Osteocyte (in vitro differentiated cells): ENCODE data around the gene DIABLO. TPM values are rescaled to one million over a fixed set of nuclear protein-coding genes. Genes with fewer than 3 reads are reported as not detected.

ENCODE experiments used
- DNase-seq: peaks from one replicate; pipeline ENCODE4 v3.0.0; 2021; ENCODE audit warnings: mixed read lengths; ENCODE audit not compliant: unreplicated experiment; ENCODE audit errors: extremely low spot score
- H3K27ac Mint-ChIP-seq: one replicate; pipeline ENCODE4 v1.8.0; 2021; ENCODE audit warnings: mild to moderate bottlenecking, mixed read lengths; ENCODE audit not compliant: unreplicated experiment
- H3K27me3 Mint-ChIP-seq: one replicate; pipeline ENCODE4 v1.8.0; 2021; ENCODE audit warnings: mixed read lengths; ENCODE audit not compliant: unreplicated experiment
- H3K36me3 Mint-ChIP-seq: one replicate; pipeline ENCODE4 v1.8.0; 2021; ENCODE audit warnings: mixed read lengths; ENCODE audit not compliant: unreplicated experiment
- H3K4me1 Mint-ChIP-seq: one replicate; pipeline ENCODE4 v1.8.0; 2021; ENCODE audit warnings: mixed read lengths; ENCODE audit not compliant: unreplicated experiment
- H3K4me3 Mint-ChIP-seq: one replicate; pipeline ENCODE4 v1.8.0; 2021; ENCODE audit warnings: mild to moderate bottlenecking, moderate library complexity, mixed read lengths; ENCODE audit not compliant: unreplicated experiment
- H3K9me3 Mint-ChIP-seq: one replicate; pipeline ENCODE4 v1.8.0; 2021; ENCODE audit warnings: mixed read lengths; ENCODE audit not compliant: unreplicated experiment
- total RNA-seq: library from RNA; stranded (reverse); gene quantifications from 2 replicates; pipeline ENCODE4 v1.2.1, GENCODE V29; 2021
- TF ChIP-seq, protein P1 (sequence below): fragments of 200-600 bp; sonication (generic); IDR thresholded peaks from 2 replicates; pipeline ENCODE4 v1.5.0; 2021; ENCODE audit warnings: antibody characterized with exemption, mild to moderate bottlenecking, moderate library complexity

The DIABLO gene
- total RNA-seq, 1 donor from 2014 or later, result 51.5 TPM

- H3K4me1 Mint-ChIP-seq, result no peaks in the 10 kb centered on the region
- H3K27me3 Mint-ChIP-seq, result no peaks in the 10 kb centered on the region
- no peak overlapping the region for H3K4me3 Mint-ChIP-seq
- no peak overlapping the region for H3K27ac Mint-ChIP-seq
- DNase-seq, result no peak
- no peaks in the 10 kb centered on the region for H3K36me3 Mint-ChIP-seq
- TF ChIP-seq, protein P1, sequence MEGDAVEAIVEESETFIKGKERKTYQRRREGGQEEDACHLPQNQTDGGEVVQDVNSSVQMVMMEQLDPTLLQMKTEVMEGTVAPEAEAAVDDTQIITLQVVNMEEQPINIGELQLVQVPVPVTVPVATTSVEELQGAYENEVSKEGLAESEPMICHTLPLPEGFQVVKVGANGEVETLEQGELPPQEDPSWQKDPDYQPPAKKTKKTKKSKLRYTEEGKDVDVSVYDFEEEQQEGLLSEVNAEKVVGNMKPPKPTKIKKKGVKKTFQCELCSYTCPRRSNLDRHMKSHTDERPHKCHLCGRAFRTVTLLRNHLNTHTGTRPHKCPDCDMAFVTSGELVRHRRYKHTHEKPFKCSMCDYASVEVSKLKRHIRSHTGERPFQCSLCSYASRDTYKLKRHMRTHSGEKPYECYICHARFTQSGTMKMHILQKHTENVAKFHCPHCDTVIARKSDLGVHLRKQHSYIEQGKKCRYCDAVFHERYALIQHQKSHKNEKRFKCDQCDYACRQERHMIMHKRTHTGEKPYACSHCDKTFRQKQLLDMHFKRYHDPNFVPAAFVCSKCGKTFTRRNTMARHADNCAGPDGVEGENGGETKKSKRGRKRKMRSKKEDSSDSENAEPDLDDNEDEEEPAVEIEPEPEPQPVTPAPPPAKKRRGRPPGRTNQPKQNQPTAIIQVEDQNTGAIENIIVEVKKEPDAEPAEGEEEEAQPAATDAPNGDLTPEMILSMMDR, result no peak
- no peaks in the 10 kb centered on the region for H3K9me3 Mint-ChIP-seq
These were observed 67.1 kb downstream of the DIABLO start for GRCh38 chr12:122158700-122159285.

Other genes starting within 250 kb of the DIABLO start
- 10.0 and 11.8 TPM in 2 replicates for gene BCL7A, start 204.2 kb downstream of the DIABLO start, total RNA-seq
- 51.8 and 54.5 TPM in 2 replicates for gene MLXIP, start 147.3 kb downstream of the DIABLO start, total RNA-seq
- gene IL31, start 51.8 kb downstream of the DIABLO start, total RNA-seq, result not detected in 2 replicates
- 1.0 and 2.0 TPM in 2 replicates for gene LRRC43, start 42.9 kb downstream of the DIABLO start, total RNA-seq
- 0.21 and 0.64 TPM in 2 replicates for gene B3GNT4, start 22.3 kb downstream of the DIABLO start, total RNA-seq
- gene VPS33A, start 40.4 kb upstream of the DIABLO start, total RNA-seq, result 22.2 and 23.1 TPM in 2 replicates
- 100.0 and 103 TPM in 2 replicates for gene CLIP1, start 196.6 kb upstream of the DIABLO start, total RNA-seq